Measurements from ENCODE around the gene ACVR1C.
"Not testable (repeated sequence)": the region's sequence is repeated elsewhere in the genome, so short reads cannot be mapped to it uniquely, and the experiment has no call there.

The ACVR1C gene

GRCh38 chr2:157593411-157593810, 35.3 kb downstream of the ACVR1C start:
- TF ChIP-seq POLR2A (IDR thresholded peaks at IDR 0.05; ENCODE audit: extremely low read depth, insufficient read length), result no peak
- TF ChIP-seq CTCF (IDR thresholded peaks at IDR 0.05; ENCODE audit: low read depth, low read length), result no peak
- TF ChIP-seq MAX (IDR thresholded peaks at IDR 0.05; ENCODE audit: low read depth, low read length), result no peak
- no peak for TF ChIP-seq MYC (IDR thresholded peaks at IDR 0.05; ENCODE audit: low read depth, low read length)
- DNase-seq (ENCODE audit: low read depth), result no peak
- no peak overlapping the region for H3K4me3 ChIP-seq (ENCODE audit: low read depth, low read length)

GRCh38 chr2:157592948-157593347, 35.7 kb downstream of the ACVR1C start:
- TF ChIP-seq POLR2A (IDR thresholded peaks at IDR 0.05; ENCODE audit: extremely low read depth, insufficient read length), result no peak
- peak; percentile 7 for TF ChIP-seq CTCF (IDR thresholded peaks at IDR 0.05; ENCODE audit: low read depth, low read length)
- no peak for TF ChIP-seq MAX (IDR thresholded peaks at IDR 0.05; ENCODE audit: low read depth, low read length)
- TF ChIP-seq MYC (IDR thresholded peaks at IDR 0.05; ENCODE audit: low read depth, low read length), result no peak
- DNase-seq (ENCODE audit: low read depth), result no peak
- H3K4me3 ChIP-seq (ENCODE audit: low read depth, low read length), result no peak overlapping the region

GRCh38 chr2:157592374-157592773, 36.3 kb downstream of the ACVR1C start:
- no peak for DNase-seq (ENCODE audit: low read depth)
- no peak overlapping the region for H3K4me3 ChIP-seq (ENCODE audit: low read depth, low read length)
- TF ChIP-seq MYC (IDR thresholded peaks at IDR 0.05; ENCODE audit: low read depth, low read length) (no peak), MAX (IDR thresholded peaks at IDR 0.05; ENCODE audit: low read depth, low read length) (no peak), POLR2A (IDR thresholded peaks at IDR 0.05; ENCODE audit: extremely low read depth, insufficient read length) (no peak), CTCF (IDR thresholded peaks at IDR 0.05; ENCODE audit: low read depth, low read length) (no peak)

GRCh38 chr2:157587576-157587975, 41.1 kb downstream of the ACVR1C start:
- no peak for DNase-seq (ENCODE audit: low read depth)
- TF ChIP-seq MAX (IDR thresholded peaks at IDR 0.05; ENCODE audit: low read depth, low read length), result no peak
- TF ChIP-seq MYC (IDR thresholded peaks at IDR 0.05; ENCODE audit: low read depth, low read length), result no peak
- no peak for TF ChIP-seq POLR2A (IDR thresholded peaks at IDR 0.05; ENCODE audit: extremely low read depth, insufficient read length)
- TF ChIP-seq CTCF (IDR thresholded peaks at IDR 0.05; ENCODE audit: low read depth, low read length), result no peak
- H3K4me3 ChIP-seq (ENCODE audit: low read depth, low read length), result no peak overlapping the region

- TF ChIP-seq POLR2A (IDR thresholded peaks at IDR 0.05; ENCODE audit: extremely low read depth, insufficient read length) (no peak), MAX (IDR thresholded peaks at IDR 0.05; ENCODE audit: low read depth, low read length) (no peak), CTCF (IDR thresholded peaks at IDR 0.05; ENCODE audit: low read depth, low read length) (no peak), MYC (IDR thresholded peaks at IDR 0.05; ENCODE audit: low read depth, low read length) (no peak)
- H3K4me3 ChIP-seq (ENCODE audit: low read depth, low read length), result no peak overlapping the region
- DNase-seq (ENCODE audit: low read depth), result no peak
These were observed 54.5 kb downstream of the ACVR1C start for GRCh38 chr2:157574165-157574564.

GRCh38 chr2:157572725-157573124, 55.9 kb downstream of the ACVR1C start:
- TF ChIP-seq MAX (IDR thresholded peaks at IDR 0.05; ENCODE audit: low read depth, low read length) (no peak), MYC (IDR thresholded peaks at IDR 0.05; ENCODE audit: low read depth, low read length) (no peak), CTCF (IDR thresholded peaks at IDR 0.05; ENCODE audit: low read depth, low read length) (no peak)
- peak; percentile 7 for DNase-seq (ENCODE audit: low read depth)
- no peak overlapping the region for H3K4me3 ChIP-seq (ENCODE audit: low read depth, low read length)

GRCh38 chr2:157566623-157567022, 62.0 kb downstream of the ACVR1C start:
- H3K4me3 ChIP-seq (ENCODE audit: low read depth, low read length); DNase-seq (ENCODE audit: low read depth): not testable (repeated sequence)

- not testable (repeated sequence) for H3K4me3 ChIP-seq (ENCODE audit: low read depth, low read length); DNase-seq (ENCODE audit: low read depth)
These were observed 62.6 kb downstream of the ACVR1C start for GRCh38 chr2:157566113-157566512.

Data from NB4 (cell line).